ENCODE measurements around the gene USP32. TPM values are rescaled to one million over a fixed set of nuclear protein-coding genes. Genes with fewer than 3 reads are reported as not detected.
A peak's percentile ranks its signal among the peaks of the same experiment; 100 is the strongest.
"Not testable (repeated sequence)": the region's sequence is repeated elsewhere in the genome, so short reads cannot be mapped to it uniquely, and the experiment has no call there.

Gene USP32
- total RNA-seq, 1 experiment from 2014 or later: 24.7 TPM

GRCh38 chr17:60327134-60327900 is 64.6 kb downstream of the USP32 start:
- Histone ChIP-seq H3K36me3 (peaks cover 3% of the 10 kb centered on the region), H3K9me3 (no peaks in the 10 kb centered on the region), H3K27me3 (no peaks in the 10 kb centered on the region), H3K4me3 (no peak overlapping the region)
- DNase-seq: no peak

GRCh38 chr17:60326702-60327101 is 65.2 kb downstream of the USP32 start:
- Histone ChIP-seq H3K9me3 (no peaks in the 10 kb centered on the region), H3K27me3 (no peaks in the 10 kb centered on the region), H3K36me3 (peaks cover 3% of the 10 kb centered on the region), H3K4me3 (no peak overlapping the region)
- DNase-seq: no peak

- Histone ChIP-seq H3K9me3 (no peaks in the 10 kb centered on the region), H3K27me3 (no peaks in the 10 kb centered on the region), H3K36me3 (peaks cover 3% of the 10 kb centered on the region), H3K4me3 (no peak overlapping the region)
- no peak for DNase-seq
Observed at GRCh38 chr17:60325730-60326524, 66.0 kb downstream of the USP32 start.

- Histone ChIP-seq H3K27me3 (no peaks in the 10 kb centered on the region), H3K4me3 (no peak overlapping the region), H3K36me3 (no peaks in the 10 kb centered on the region; the same call in 1 of the 2 replicates), H3K9me3 (no peaks in the 10 kb centered on the region)
- DNase-seq: no peak
Observed at GRCh38 chr17:60323754-60324153, 68.2 kb downstream of the USP32 start.

GRCh38 chr17:60322056-60322387 is 69.9 kb downstream of the USP32 start:
- Histone ChIP-seq H3K36me3 (no peaks in the 10 kb centered on the region), H3K27me3 (no peaks in the 10 kb centered on the region)
- DNase-seq: no peak

GRCh38 chr17:60321336-60322055 is 70.4 kb downstream of the USP32 start:
- H3K4me3 ChIP-seq: no peak overlapping the region
- H3K27me3 ChIP-seq: no peaks in the 10 kb centered on the region
- no peaks in the 10 kb centered on the region for H3K36me3 ChIP-seq
- no peak for DNase-seq
- H3K9me3 ChIP-seq: no peaks in the 10 kb centered on the region

More at GRCh38 chr17:60322056-60322387, 69.9 kb downstream of the USP32 start:
- H3K9me3 ChIP-seq: no peaks in the 10 kb centered on the region
- H3K4me3 ChIP-seq: no peak overlapping the region

GRCh38 chr17:60318830-60319229 is 73.1 kb downstream of the USP32 start:
- Histone ChIP-seq H3K36me3 (no peaks in the 10 kb centered on the region), H3K4me3 (no peak overlapping the region), H3K9me3 (no peaks in the 10 kb centered on the region), H3K27me3 (no peaks in the 10 kb centered on the region)
- no peak for DNase-seq

- no peak for DNase-seq
- no peaks in the 10 kb centered on the region for H3K36me3 ChIP-seq
- H3K4me3 ChIP-seq: no peak overlapping the region
- no peaks in the 10 kb centered on the region for H3K9me3 ChIP-seq
- H3K27me3 ChIP-seq: no peaks in the 10 kb centered on the region
Observed at GRCh38 chr17:60318326-60318725, 73.6 kb downstream of the USP32 start.

GRCh38 chr17:60315650-60316049 is 76.3 kb downstream of the USP32 start:
- DNase-seq: no peak
- Histone ChIP-seq H3K9me3 (no peaks in the 10 kb centered on the region), H3K36me3 (no peaks in the 10 kb centered on the region)

GRCh38 chr17:60314900-60315299 is 77.0 kb downstream of the USP32 start:
- H3K27me3 ChIP-seq, H3K4me3 ChIP-seq, H3K36me3 ChIP-seq, H3K9me3 ChIP-seq, DNase-seq: not testable (repeated sequence)

More at GRCh38 chr17:60315650-60316049, 76.3 kb downstream of the USP32 start:
- no peaks in the 10 kb centered on the region for H3K27me3 ChIP-seq
- no peak overlapping the region for H3K4me3 ChIP-seq

- Histone ChIP-seq H3K36me3 (no peaks in the 10 kb centered on the region), H3K4me3 (no peak overlapping the region), H3K9me3 (no peaks in the 10 kb centered on the region), H3K27me3 (no peaks in the 10 kb centered on the region)
- no peak for DNase-seq
Observed at GRCh38 chr17:60314423-60314822, 77.5 kb downstream of the USP32 start.

- H3K4me3 ChIP-seq: no peak overlapping the region
- no peaks in the 10 kb centered on the region; the same call in 1 of the 2 replicates for H3K36me3 ChIP-seq
- no peaks in the 10 kb centered on the region for H3K27me3 ChIP-seq
- DNase-seq: peak; percentile 45
- H3K9me3 ChIP-seq: no peaks in the 10 kb centered on the region
Observed at GRCh38 chr17:60311936-60312335, 80.0 kb downstream of the USP32 start.

GRCh38 chr17:60311186-60311585 is 80.7 kb downstream of the USP32 start:
- no peak for DNase-seq
- Histone ChIP-seq H3K27me3 (no peaks in the 10 kb centered on the region), H3K4me3 (no peak overlapping the region), H3K9me3 (no peaks in the 10 kb centered on the region), H3K36me3 (no peaks in the 10 kb centered on the region; the same call in 1 of the 2 replicates)

- no peaks in the 10 kb centered on the region for H3K27me3 ChIP-seq
- DNase-seq: no peak
- no peaks in the 10 kb centered on the region; the same call in none of the 2 replicates for H3K36me3 ChIP-seq
- no peak overlapping the region for H3K4me3 ChIP-seq
- H3K9me3 ChIP-seq: no peaks in the 10 kb centered on the region
Observed at GRCh38 chr17:60305141-60305540, 86.8 kb downstream of the USP32 start.

- H3K9me3 ChIP-seq: no peaks in the 10 kb centered on the region
- no peak for DNase-seq
- H3K36me3 ChIP-seq: no peaks in the 10 kb centered on the region; the same call in none of the 2 replicates
- no peak overlapping the region for H3K4me3 ChIP-seq
- no peaks in the 10 kb centered on the region for H3K27me3 ChIP-seq
Observed at GRCh38 chr17:60304502-60304901, 87.4 kb downstream of the USP32 start.

- no peak overlapping the region for H3K4me3 ChIP-seq
- no peaks in the 10 kb centered on the region for H3K9me3 ChIP-seq
- no peak for DNase-seq
- no peaks in the 10 kb centered on the region; the same call in none of the 2 replicates for H3K36me3 ChIP-seq
- H3K27me3 ChIP-seq: no peaks in the 10 kb centered on the region
Observed at GRCh38 chr17:60303406-60304099, 88.4 kb downstream of the USP32 start.

Measured in MG63 (cell line).